ENCODE data around the gene CLEC4E. TPM values are rescaled to one million over a fixed set of nuclear protein-coding genes. Genes with fewer than 3 reads are reported as not detected.

The CLEC4E gene
- total RNA-seq, 1 donor from 2014 or later = not detected

- Mint-ChIP-seq H3K9me3 (ENCODE audit: unreplicated experiment) (peaks cover 15% of the 10 kb centered on the region), H3K4me3 (ENCODE audit: unreplicated experiment) (no peak overlapping the region), H3K27ac (ENCODE audit: unreplicated experiment) (no peak overlapping the region), H3K36me3 (ENCODE audit: unreplicated experiment) (no peaks in the 10 kb centered on the region), H3K4me1 (ENCODE audit: unreplicated experiment) (no peaks in the 10 kb centered on the region), H3K27me3 (ENCODE audit: unreplicated experiment) (no peaks in the 10 kb centered on the region)
- no peak for DNase-seq (ENCODE audit: extremely low spot score, unreplicated experiment)
- TF ChIP-seq CTCF (IDR thresholded peaks at IDR 0.05) = no peak
These were observed 21.5 kb downstream of the CLEC4E start for GRCh38 chr12:8519171-8519570.

- no peak for TF ChIP-seq CTCF (IDR thresholded peaks at IDR 0.05)
- H3K4me1 Mint-ChIP-seq (ENCODE audit: unreplicated experiment) = no peaks in the 10 kb centered on the region
- no peaks in the 10 kb centered on the region for H3K27me3 Mint-ChIP-seq (ENCODE audit: unreplicated experiment)
- H3K9me3 Mint-ChIP-seq (ENCODE audit: unreplicated experiment) = peaks cover 3% of the 10 kb centered on the region
- no peak for DNase-seq (ENCODE audit: extremely low spot score, unreplicated experiment)
- no peak overlapping the region for H3K4me3 Mint-ChIP-seq (ENCODE audit: unreplicated experiment)
- no peak overlapping the region for H3K27ac Mint-ChIP-seq (ENCODE audit: unreplicated experiment)
- H3K36me3 Mint-ChIP-seq (ENCODE audit: unreplicated experiment) = no peaks in the 10 kb centered on the region
These were observed 22.7 kb downstream of the CLEC4E start for GRCh38 chr12:8517971-8518370.

GRCh38 chr12:8513256-8513655 is 27.4 kb downstream of the CLEC4E start, which contains the start of gene CLEC4D:
CLEC4D (plus strand) TSS chr12:8513503; CDS start chr12:8513733, 230 bp downstream.
- Mint-ChIP-seq H3K27ac (ENCODE audit: unreplicated experiment) (no peak within 1 kb of the TSS), H3K4me3 (ENCODE audit: unreplicated experiment) (no peak within 1 kb of the TSS), H3K4me1 (ENCODE audit: unreplicated experiment) (no peaks in the 10 kb centered on the region), H3K9me3 (ENCODE audit: unreplicated experiment) (no peaks in the 10 kb centered on the region), H3K36me3 (ENCODE audit: unreplicated experiment) (no peaks in the 10 kb centered on the region), H3K27me3 (ENCODE audit: unreplicated experiment) (no peaks in the 10 kb centered on the region)
- DNase-seq (ENCODE audit: extremely low spot score, unreplicated experiment) = no peak
- no peak for TF ChIP-seq CTCF (IDR thresholded peaks at IDR 0.05)

- Mint-ChIP-seq H3K4me3 (ENCODE audit: unreplicated experiment) (no peak overlapping the region), H3K4me1 (ENCODE audit: unreplicated experiment) (no peaks in the 10 kb centered on the region), H3K36me3 (ENCODE audit: unreplicated experiment) (no peaks in the 10 kb centered on the region), H3K9me3 (ENCODE audit: unreplicated experiment) (no peaks in the 10 kb centered on the region), H3K27ac (ENCODE audit: unreplicated experiment) (no peak overlapping the region), H3K27me3 (ENCODE audit: unreplicated experiment) (peaks cover 2% of the 10 kb centered on the region)
- DNase-seq (ENCODE audit: extremely low spot score, unreplicated experiment) = no peak
- TF ChIP-seq CTCF (IDR thresholded peaks at IDR 0.05) = no peak
These were observed 31.5 kb downstream of the CLEC4E start for GRCh38 chr12:8508910-8509841.

GRCh38 chr12:8508223-8508622 is 32.5 kb downstream of the CLEC4E start:
- no peak overlapping the region for H3K4me3 Mint-ChIP-seq (ENCODE audit: unreplicated experiment)
- H3K9me3 Mint-ChIP-seq (ENCODE audit: unreplicated experiment) = no peaks in the 10 kb centered on the region
- no peak for TF ChIP-seq CTCF (IDR thresholded peaks at IDR 0.05)
- H3K27me3 Mint-ChIP-seq (ENCODE audit: unreplicated experiment) = peaks cover 2% of the 10 kb centered on the region
- H3K4me1 Mint-ChIP-seq (ENCODE audit: unreplicated experiment) = no peaks in the 10 kb centered on the region
- no peaks in the 10 kb centered on the region for H3K36me3 Mint-ChIP-seq (ENCODE audit: unreplicated experiment)
- H3K27ac Mint-ChIP-seq (ENCODE audit: unreplicated experiment) = no peak overlapping the region
- DNase-seq (ENCODE audit: extremely low spot score, unreplicated experiment) = no peak

Measured in osteocyte (in vitro differentiated cells).